Small intestine (tissue), 7 donors: Measurements from ENCODE around the gene SYCP1. TPM values are rescaled to one million over a fixed set of nuclear protein-coding genes. Genes with fewer than 3 reads are reported as not detected.
A peak's percentile ranks its signal among the peaks of the same experiment; 100 is the strongest.
"Not testable (repeated sequence)": the region's sequence is repeated elsewhere in the genome, so short reads cannot be mapped to it uniquely, and the experiment has no call there.

ENCODE experiments used
- DNase-seq, 2 donors: peaks; one replicate each; pipeline versions ENCODE4 v3.0.0 to v3.0.0-alpha.2; 2013
- FAIRE-seq: peaks from 2 replicates; lab custom pipeline; 2012; peaks lifted over from hg19 to GRCh38; lab: Jason Lieb, UNC
- H3K27ac ChIP-seq, 3 donors: one replicate each; pipeline ENCODE4 v1.5.1; 2013; ENCODE audit warnings: low read length in 2 of 3, mild to moderate bottlenecking in 2 of 3, control low read depth in 1 of 3, inconsistent platforms in 1 of 3, low read depth in 1 of 3, moderate library complexity in 1 of 3
- H3K27me3 ChIP-seq, 3 donors: one replicate each; pipeline ENCODE4 v1.6.1; 2013; ENCODE audit warnings: low read length in 3 of 3, inconsistent platforms in 1 of 3; ENCODE audit not compliant: control insufficient read depth in 3 of 3, insufficient read depth in 3 of 3
- H3K36me3 ChIP-seq, 3 donors: one replicate each; pipeline ENCODE4 v1.6.1; 2013; ENCODE audit warnings: low read length in 3 of 3, inconsistent platforms in 1 of 3, low read depth in 1 of 3, mild to moderate bottlenecking in 1 of 3, moderate library complexity in 1 of 3; ENCODE audit not compliant: control insufficient read depth in 3 of 3, insufficient read depth in 2 of 3
- H3K4me1 ChIP-seq, 3 donors: one replicate each; pipeline ENCODE4 v1.6.1; 2013; ENCODE audit warnings: low read length in 2 of 3, inconsistent platforms in 1 of 3, low read depth in 1 of 3, mild to moderate bottlenecking in 1 of 3, moderate library complexity in 1 of 3; ENCODE audit not compliant: control insufficient read depth in 3 of 3, insufficient read depth in 2 of 3
- H3K4me3 ChIP-seq, 3 donors: one replicate each; pipeline ENCODE4 v1.5.1; 2013; ENCODE audit warnings: low read length in 3 of 3, control low read depth in 1 of 3, inconsistent platforms in 1 of 3, low read depth in 1 of 3, mild to moderate bottlenecking in 1 of 3, moderate library complexity in 1 of 3
- H3K9me3 ChIP-seq, 2 donors: one replicate each; pipeline ENCODE4 v1.6.1; 2013; ENCODE audit warnings: low read depth in 1 of 2, low read length in 1 of 2; ENCODE audit not compliant: control insufficient read depth in 2 of 2, insufficient read depth in 1 of 2
- WGBS, 3 donors: extraction: QIAGEN DNeasy Blood & Tissue Kit; methylation state at CpG; one replicate each; pipeline ENCODE4 v1.1.7; 2013; 5-methylcytosine and 5-hydroxymethylcytosine counted together
- polyA plus RNA-seq, 4 donors: library from polyadenylated mRNA; stranded (reverse) in 3 of 4; unstranded in 1 of 4; fragments of 200-250 nt in 3 of 4; fragments of 120-200 nt in 1 of 4; gene quantifications; one replicate each; pipeline versions ENCODE4 v1.2.1 to v1.2.3, GENCODE V29; 2013
- donor health status: healthy with polysubstance abuse.
- donor health status: control.
- donor health status: control.
- donor health status: Bipolar disorder and iron deficiency.
- donor health status: healthy.

Gene SYCP1
- polyA plus RNA-seq, 4 donors: 0.06 TPM; not detected in 3

DNA sequence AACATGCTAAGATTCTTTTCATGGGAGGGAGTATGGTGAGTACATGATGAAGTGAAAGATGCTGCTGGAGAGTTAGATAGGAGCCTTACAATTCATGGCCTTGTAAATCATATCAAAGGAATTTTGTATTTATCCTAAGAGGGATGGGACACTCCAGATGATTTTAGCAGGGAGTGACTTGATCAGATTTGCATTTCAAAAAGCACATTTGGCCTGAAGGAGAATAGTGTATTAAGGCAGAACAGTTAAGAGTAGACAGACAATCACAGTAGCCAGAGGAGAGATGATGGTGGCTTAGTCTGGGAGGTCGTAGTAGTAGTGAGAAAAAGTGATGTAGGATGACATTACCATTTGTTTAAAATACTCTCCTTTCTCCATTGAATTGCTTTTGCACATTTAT, 48.8 kb downstream of the SYCP1 start:
- Histone ChIP-seq H3K27me3 (no peaks in the 10 kb centered on the region), H3K9me3 (no peaks in the 10 kb centered on the region), H3K4me3 (no peak overlapping the region), H3K4me1 (no peaks in the 10 kb centered on the region), H3K27ac (no peak overlapping the region), H3K36me3 (no peaks in the 10 kb centered on the region)
- no peak for DNase-seq
- no peak for FAIRE-seq
- WGBS, 3 donors: 72 to 84% (median 82%) methylated on average over 1 of the region's 1 CpG

DNA sequence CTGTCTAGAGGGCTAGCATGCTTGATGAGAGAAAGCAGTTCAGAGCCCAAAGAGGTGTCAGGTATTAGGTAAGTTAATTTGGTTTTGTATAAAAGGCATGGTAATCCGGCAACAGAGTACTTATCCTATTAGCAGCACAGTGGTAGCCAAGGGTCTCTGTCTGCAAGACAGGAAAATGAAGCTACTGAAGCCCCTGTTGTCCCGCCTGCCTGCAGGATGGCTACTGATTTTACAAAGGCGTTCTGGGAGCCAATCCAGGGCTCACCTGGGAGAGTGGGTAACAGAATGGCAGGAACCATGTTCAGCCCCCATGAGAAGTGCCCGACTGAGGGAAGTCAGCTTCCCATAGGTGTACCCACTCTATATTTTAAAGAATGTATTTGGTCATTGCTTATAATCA, 61.1 kb downstream of the SYCP1 start:
- not testable (repeated sequence) for H3K27ac ChIP-seq, DNase-seq, H3K4me3 ChIP-seq, H3K4me1 ChIP-seq, H3K9me3 ChIP-seq, H3K36me3 ChIP-seq, FAIRE-seq, H3K27me3 ChIP-seq
- WGBS, 3 donors: 50 to 67% (median 67%) methylated on average over 4 of the region's 4 CpGs

- no peak for FAIRE-seq
- H3K27ac ChIP-seq: no peak overlapping the region
- H3K36me3 ChIP-seq: no peaks in the 10 kb centered on the region
- H3K4me3 ChIP-seq: no peak overlapping the region
- no peaks in the 10 kb centered on the region for H3K27me3 ChIP-seq
- H3K4me1 ChIP-seq: no peaks in the 10 kb centered on the region
- no peaks in the 10 kb centered on the region for H3K9me3 ChIP-seq
- DNase-seq: no peak
Measured at GRCh38 chr1:114926607-114927006, 71.9 kb downstream of the SYCP1 start.

GRCh38 chr1:114927401-114927800, 72.7 kb downstream of the SYCP1 start:
- DNase-seq: no peak
- Histone ChIP-seq H3K4me1 (no peaks in the 10 kb centered on the region), H3K9me3 (peaks cover 0 to under 1% of the 10 kb centered on the region in 2 donors), H3K36me3 (no peaks in the 10 kb centered on the region), H3K4me3 (no peak overlapping the region), H3K27me3 (no peaks in the 10 kb centered on the region), H3K27ac (no peak overlapping the region)
- whole genome bisulfite sequencing, 3 donors: 75 to 90% (median 89%) methylated on average over 1 of the region's 1 CpG
- FAIRE-seq: no peak

GRCh38 chr1:114956570-114956969, 101.9 kb downstream of the SYCP1 start:
- H3K4me3 ChIP-seq: no peak overlapping the region
- H3K4me1 ChIP-seq: no peaks in the 10 kb centered on the region
- H3K9me3 ChIP-seq: no peaks in the 10 kb centered on the region
- DNase-seq (peak; percentile 17 to 26), FAIRE-seq (no peak)
- H3K27me3 ChIP-seq: peaks cover 0 to 2% (median 0%) of the 10 kb centered on the region in 3 donors
- no peak overlapping the region for H3K27ac ChIP-seq
- H3K36me3 ChIP-seq: no peaks in the 10 kb centered on the region
- WGBS, 3 donors: 63 to 88% (median 86%) methylated on average over 1 of the region's 1 CpG

DNA sequence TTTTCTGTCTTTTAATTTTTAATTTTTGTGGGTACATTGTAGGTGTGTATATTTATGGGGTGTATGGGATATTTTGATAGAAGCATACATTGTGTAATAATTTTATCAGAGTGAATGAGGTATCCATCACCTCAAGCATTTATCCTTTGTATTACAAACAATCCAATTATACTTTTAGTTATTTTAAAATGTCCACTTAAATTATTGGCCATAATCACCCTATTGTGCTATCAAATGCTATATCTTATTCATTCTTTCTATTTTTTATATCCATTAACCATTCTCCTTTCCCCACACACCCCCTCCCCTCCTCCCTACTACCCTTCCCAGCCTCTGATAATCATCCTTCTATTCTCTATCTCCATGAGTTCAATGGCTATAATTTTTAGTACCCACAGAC, 104.8 kb downstream of the SYCP1 start:
- DNase-seq: no peak
- Histone ChIP-seq H3K4me1 (no peaks in the 10 kb centered on the region), H3K27ac (no peak overlapping the region), H3K4me3 (no peak overlapping the region), H3K9me3 (no peaks in the 10 kb centered on the region), H3K36me3 (no peaks in the 10 kb centered on the region), H3K27me3 (peaks cover 0 to 2% (median 0%) of the 10 kb centered on the region in 3 donors)
- FAIRE-seq: no peak

DNA sequence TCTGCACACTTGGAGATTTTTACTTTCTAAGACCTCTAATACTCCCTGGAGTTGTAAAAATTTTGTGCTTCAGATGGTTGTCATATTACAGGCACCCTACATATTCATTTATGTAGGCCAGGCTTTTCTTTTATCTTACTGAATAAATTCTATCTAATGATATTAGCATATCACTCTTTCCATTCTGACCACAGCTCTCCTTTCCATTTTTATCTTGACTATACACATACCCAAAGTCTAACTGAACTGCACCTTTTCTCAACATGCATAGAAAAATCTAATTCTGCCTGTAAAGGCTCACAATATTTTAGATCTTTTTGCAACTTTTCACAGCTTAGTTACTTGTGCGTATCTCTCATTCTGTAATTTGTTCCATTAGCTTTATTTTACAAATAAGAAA, 122.2 kb downstream of the SYCP1 start:
- DNase-seq (no peak), FAIRE-seq (no peak)
- WGBS, 3 donors: 97 to 100% (median 97%) methylated on average over 1 of the region's 1 CpG
- H3K27me3 ChIP-seq: no peaks in the 10 kb centered on the region
- H3K9me3 ChIP-seq: peaks cover 0 to 4% of the 10 kb centered on the region in 2 donors
- no peak overlapping the region for H3K27ac ChIP-seq
- H3K4me1 ChIP-seq: no peaks in the 10 kb centered on the region
- H3K4me3 ChIP-seq: no peak overlapping the region
- H3K36me3 ChIP-seq: no peaks in the 10 kb centered on the region

DNA sequence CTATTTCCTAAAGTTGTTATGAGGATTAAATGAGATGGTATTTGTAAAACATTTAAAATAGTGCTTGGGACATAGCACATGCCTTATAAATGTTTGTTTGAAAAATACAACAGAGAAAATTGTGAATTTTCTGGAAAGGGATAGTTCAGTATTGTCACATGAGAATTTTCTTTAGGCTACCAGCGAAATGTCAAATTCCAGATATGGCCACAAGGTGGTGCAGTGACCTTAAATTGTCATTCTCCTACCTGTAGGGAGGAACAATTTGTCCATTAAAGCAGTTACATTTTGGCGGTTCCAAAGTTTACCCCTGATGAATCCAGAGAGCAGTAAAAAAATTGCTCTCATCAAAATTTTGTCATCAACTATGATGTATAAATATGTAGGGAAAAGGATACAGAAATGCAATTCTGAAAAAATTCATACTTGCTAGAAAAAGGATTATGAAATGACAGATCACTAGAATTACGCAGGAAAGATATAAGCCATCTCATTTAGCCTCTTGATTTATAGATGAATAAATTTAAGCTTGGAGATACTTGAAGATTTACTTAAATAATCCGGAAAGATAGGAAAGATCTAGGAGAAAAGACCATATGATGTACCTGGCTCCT, 124.7 kb downstream of the SYCP1 start:
- Histone ChIP-seq H3K36me3 (no peaks in the 10 kb centered on the region), H3K4me3 (no peak overlapping the region), H3K9me3 (peaks cover 0 to 9% of the 10 kb centered on the region in 2 donors), H3K27ac (no peak overlapping the region), H3K4me1 (no peaks in the 10 kb centered on the region), H3K27me3 (no peaks in the 10 kb centered on the region)
- 29 to 33% (median 32%) methylated on average over 4 of the region's 4 CpGs for WGBS, 3 donors
- peak; percentile 67 to 68 for DNase-seq
- FAIRE-seq: peak; percentile 61

DNA sequence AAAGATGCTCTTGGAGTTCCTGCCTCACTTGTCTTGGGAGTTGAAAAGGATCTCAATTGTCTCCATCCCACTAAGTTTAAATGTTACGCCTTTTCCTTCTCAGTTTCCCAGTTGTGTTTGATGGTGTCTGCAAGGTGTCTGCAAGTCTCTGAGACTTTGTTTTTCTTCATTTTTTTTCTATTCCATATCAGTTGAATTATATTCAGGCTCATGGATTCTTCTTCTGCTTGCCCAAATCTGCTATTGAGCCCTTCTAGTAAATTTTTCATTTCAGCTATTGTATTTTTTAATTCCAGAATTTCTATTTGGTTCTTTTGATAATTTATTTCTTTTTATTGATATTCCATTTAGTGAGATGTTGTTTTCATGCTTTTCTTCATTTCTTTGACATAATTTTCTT, 127.6 kb downstream of the SYCP1 start:
- Histone ChIP-seq H3K36me3 (no peaks in the 10 kb centered on the region), H3K4me3 (no peak overlapping the region), H3K27ac (no peak overlapping the region), H3K4me1 (no peaks in the 10 kb centered on the region), H3K27me3 (no peaks in the 10 kb centered on the region), H3K9me3 (peaks cover 0 to 14% of the 10 kb centered on the region in 2 donors)
- FAIRE-seq (no peak), DNase-seq (no peak)
- WGBS, 3 donors: 24 to 44% (median 36%) methylated on average over 1 of the region's 1 CpG
